Upper lobe of left lung (tissue), 6 donors: Measurements from ENCODE around the gene SPOCK1. TPM values are rescaled to one million over a fixed set of nuclear protein-coding genes. Genes with fewer than 3 reads are reported as not detected.

ENCODE experiments used
- ATAC-seq, 2 donors: fragments of 200-7000 bp; cut with Tn5 transposase; one replicate each; pipeline ENCODE4 v1.9.1; 2022; ENCODE audit warnings: mild to moderate bottlenecking in 2 of 2, moderate library complexity in 2 of 2; ENCODE audit not compliant: low FRiP score in 2 of 2
- DNase-seq, 2 donors: peaks; one replicate each; pipeline ENCODE4 v3.0.0-alpha.2; 2019 to 2020
- H3K27ac ChIP-seq, 4 donors: fragments of 200-600 bp; sonication (generic); one replicate each; pipeline ENCODE4 v1.5.1; 2016 to 2019
- H3K27me3 ChIP-seq, 4 donors: fragments of 200-600 bp; sonication (generic); one replicate each; pipeline ENCODE4 v1.5.1; 2017 to 2019
- H3K36me3 ChIP-seq, 4 donors: fragments of 200-600 bp; sonication (generic); one replicate each; pipeline ENCODE4 v1.5.1; 2016 to 2019
- H3K4me1 ChIP-seq, 4 donors: fragments of 200-600 bp; sonication (generic); one replicate each; pipeline ENCODE4 v1.5.1; 2018 to 2019
- H3K4me3 ChIP-seq, 4 donors: fragments of 200-600 bp; sonication (generic); one replicate each; pipeline ENCODE4 v1.5.1; 2017 to 2019; ENCODE audit warnings: mild to moderate bottlenecking in 2 of 4, moderate library complexity in 1 of 4
- H3K9me3 ChIP-seq, 4 donors: fragments of 200-600 bp; sonication (generic); one replicate each; pipeline ENCODE4 v1.5.1; 2018 to 2019
- CTCF ChIP-seq, 6 experiments: fragments of 450-650 bp in 4 of 6; fragments of 200-600 bp in 2 of 6; sonication (generic) in 2 of 6; IDR thresholded peaks; one replicate each; pipeline ENCODE4 v1.5.1; 2016 to 2019; ENCODE audit warnings: antibody characterized with exemption in 6 of 6
- EP300 ChIP-seq, 4 donors: sonication (generic); formaldehyde crosslinking; IDR thresholded peaks; one replicate each; pipeline ENCODE4 v1.5.1; 2017; ENCODE audit warnings: antibody characterized with exemption in 4 of 4, control low read depth in 2 of 4
- POLR2A ChIP-seq, 4 donors: fragments of 450-650 bp; IDR thresholded peaks; one replicate each; pipeline ENCODE4 v1.5.1; 2016 to 2017; ENCODE audit warnings: antibody characterized with exemption in 4 of 4, mild to moderate bottlenecking in 2 of 4
- POLR2AphosphoS5 ChIP-seq, 2 donors: sonication (generic); formaldehyde crosslinking; IDR thresholded peaks; one replicate each; pipeline ENCODE4 v1.5.1; 2017; ENCODE audit warnings: antibody characterized with exemption in 2 of 2
- WGBS, 2 donors: methylation state at CpG; one replicate each; pipeline ENCODE4 v1.1.5; 2017 to 2018; 5-methylcytosine and 5-hydroxymethylcytosine counted together
- total RNA-seq, 6 donors: library from RNA; depleted of rRNA in 4 of 6; stranded (reverse); fragments of >200 nt in 4 of 6; gene quantifications; one replicate each; pipeline versions ENCODE4 v1.1.0 to v1.2.1, GENCODE V29; 2016 to 2021
- donor health status: DM: no; HTN: no; CAD: no; lungs with moderate emphysema.
- donor health status: DM: no; HTN: yes; CAD: no; lungs with severe emphysema.

The SPOCK1 gene
- total RNA-seq, 6 donors from 2014 or later: 0.33 to 16.6 (median 2.0) TPM; not detected in 1

GRCh38 chr5:136992796-136993489, 506.2 kb downstream of the SPOCK1 start:
- no peak overlapping the region for H3K27ac ChIP-seq
- H3K4me3 ChIP-seq: no peak overlapping the region
- DNase-seq (no peak), ATAC-seq (no peak)
- no peaks in the 10 kb centered on the region for H3K27me3 ChIP-seq
- no peaks in the 10 kb centered on the region for H3K36me3 ChIP-seq
- WGBS, 2 donors: 68 to 92% methylated on average over 1 to 3 of the region's 3 CpGs
- no peaks in the 10 kb centered on the region for H3K4me1 ChIP-seq
- no peaks in the 10 kb centered on the region for H3K9me3 ChIP-seq
- TF ChIP-seq POLR2AphosphoS5 (IDR thresholded peaks at IDR 0.05) (no peak), CTCF (IDR thresholded peaks at IDR 0.05) (no peak), EP300 (IDR thresholded peaks at IDR 0.05) (no peak), POLR2A (IDR thresholded peaks at IDR 0.05) (no peak)

- no peak for TF ChIP-seq EP300 (IDR thresholded peaks at IDR 0.05)
- no peak for TF ChIP-seq POLR2AphosphoS5 (IDR thresholded peaks at IDR 0.05)
- no peak for TF ChIP-seq CTCF (IDR thresholded peaks at IDR 0.05)
- no peak for TF ChIP-seq POLR2A (IDR thresholded peaks at IDR 0.05)
- Histone ChIP-seq H3K4me1 (no peaks in the 10 kb centered on the region), H3K4me3 (no peak overlapping the region), H3K27ac (no peak overlapping the region), H3K9me3 (no peaks in the 10 kb centered on the region), H3K27me3 (no peaks in the 10 kb centered on the region), H3K36me3 (no peaks in the 10 kb centered on the region)
- DNase-seq (no peak), ATAC-seq (no peak)
- 89 to 94% methylated on average over 2 of the region's 2 CpGs for WGBS, 2 donors
These were observed 513.2 kb downstream of the SPOCK1 start for GRCh38 chr5:136985785-136986475.

- H3K27me3 ChIP-seq: no peaks in the 10 kb centered on the region
- no peak for DNase-seq
- no peak overlapping the region for H3K27ac ChIP-seq
- H3K4me1 ChIP-seq: no peaks in the 10 kb centered on the region
- TF ChIP-seq POLR2A (IDR thresholded peaks at IDR 0.05) (no peak), POLR2AphosphoS5 (IDR thresholded peaks at IDR 0.05) (no peak), EP300 (IDR thresholded peaks at IDR 0.05) (no peak), CTCF (IDR thresholded peaks at IDR 0.05) (no peak)
- WGBS, 2 donors: 63 to 72% methylated on average over 4 of the region's 4 CpGs
- H3K4me3 ChIP-seq: no peak overlapping the region
- no peak for ATAC-seq
- no peaks in the 10 kb centered on the region for H3K36me3 ChIP-seq
- no peaks in the 10 kb centered on the region for H3K9me3 ChIP-seq
These were observed 514.2 kb downstream of the SPOCK1 start for GRCh38 chr5:136984772-136985446.

- Histone ChIP-seq H3K4me1 (no peaks in the 10 kb centered on the region), H3K27ac (no peak overlapping the region), H3K9me3 (no peaks in the 10 kb centered on the region), H3K4me3 (no peak overlapping the region), H3K36me3 (no peaks in the 10 kb centered on the region), H3K27me3 (no peaks in the 10 kb centered on the region)
- WGBS, 2 donors: 86 to 89% methylated on average over 2 of the region's 2 CpGs
- no peak for DNase-seq
- ATAC-seq: no peak
- TF ChIP-seq CTCF (IDR thresholded peaks at IDR 0.05) (no peak), POLR2A (IDR thresholded peaks at IDR 0.05) (no peak), EP300 (IDR thresholded peaks at IDR 0.05) (no peak), POLR2AphosphoS5 (IDR thresholded peaks at IDR 0.05) (no peak)
These were observed 517.2 kb downstream of the SPOCK1 start for GRCh38 chr5:136981936-136982335.
